ENCODE results near the gene SSBP4.

DNA sequence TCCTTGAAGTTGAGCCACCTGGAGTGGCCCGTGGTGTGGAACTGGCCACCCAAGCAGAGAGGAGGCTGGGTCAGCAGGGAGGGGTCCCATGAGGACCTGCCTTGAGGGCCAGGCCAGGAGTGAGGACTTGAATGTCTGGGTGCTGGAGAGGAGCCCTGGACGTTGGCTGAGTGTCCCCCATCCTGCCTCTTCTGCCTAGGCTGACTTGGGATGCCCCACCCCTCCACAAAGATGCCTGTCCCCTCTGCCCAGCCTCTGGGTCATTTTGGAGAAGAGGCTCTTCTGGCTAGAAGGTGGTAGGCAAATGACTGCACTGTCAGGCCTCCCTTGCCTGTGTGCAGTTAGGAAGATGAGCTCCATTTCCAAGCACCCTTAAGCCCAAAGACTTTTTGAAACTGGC lies 1.7 kb downstream of the SSBP4 start:
- no peak for TF ChIP-seq TARDBP (IDR thresholded peaks at IDR 0.05)
- TF ChIP-seq SP1 (IDR thresholded peaks at IDR 0.05) = no peak
- TF ChIP-seq BHLHE40 (IDR thresholded peaks at IDR 0.05; ENCODE audit: borderline replicate concordance) = no peak
- no peak for TF ChIP-seq ZNF384 (IDR thresholded peaks at IDR 0.05)
- no peak for TF ChIP-seq PKNOX1 (IDR thresholded peaks at IDR 0.05)
- no peak for TF ChIP-seq HDGF (IDR thresholded peaks at IDR 0.05; ENCODE audit: borderline replicate concordance)
- no peak for TF ChIP-seq ELF4 (IDR thresholded peaks at IDR 0.05)

All from HEK293T (cell line).